ENCODE results near the gene CACNA1B.

CACNA1B gene

DNA sequence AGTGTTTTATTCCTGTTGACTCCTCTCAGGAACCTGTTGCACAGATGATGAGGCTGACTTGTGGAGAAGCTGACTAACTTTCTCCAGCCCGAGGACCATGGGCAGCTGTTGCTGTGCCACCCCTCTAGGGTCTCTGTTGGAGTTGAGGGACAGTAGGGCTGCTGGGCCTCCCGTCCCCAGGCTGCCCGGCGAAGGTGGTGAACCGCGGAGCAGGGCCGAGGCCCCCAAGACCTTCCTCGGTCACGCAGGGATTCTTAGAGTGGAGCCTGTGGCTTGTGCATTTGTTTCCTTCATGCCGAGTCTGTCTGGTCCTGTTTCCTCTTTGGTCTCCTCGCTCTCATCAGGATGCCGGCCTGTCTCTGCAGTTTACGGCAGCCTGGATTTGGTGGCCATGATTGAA lies 40.2 kb downstream of the CACNA1B start:
- H3K36me3 ChIP-seq (ENCODE audit: control insufficient read depth, low read depth, low read length) = no peaks in the 10 kb centered on the region
- H3K4me3 ChIP-seq (ENCODE audit: low read length) = no peak overlapping the region
- H3K27me3 ChIP-seq (ENCODE audit: control insufficient read depth, insufficient read depth, low read length) = no peaks in the 10 kb centered on the region
- H3K27ac ChIP-seq (ENCODE audit: low read length) = no peak overlapping the region
- H3K4me1 ChIP-seq (ENCODE audit: control insufficient read depth, low read depth, low read length) = no peaks in the 10 kb centered on the region
- H3K9me3 ChIP-seq (ENCODE audit: control insufficient read depth, low read depth, low read length) = no peaks in the 10 kb centered on the region
- H3K9ac ChIP-seq (ENCODE audit: low read length) = no peak overlapping the region

DNA sequence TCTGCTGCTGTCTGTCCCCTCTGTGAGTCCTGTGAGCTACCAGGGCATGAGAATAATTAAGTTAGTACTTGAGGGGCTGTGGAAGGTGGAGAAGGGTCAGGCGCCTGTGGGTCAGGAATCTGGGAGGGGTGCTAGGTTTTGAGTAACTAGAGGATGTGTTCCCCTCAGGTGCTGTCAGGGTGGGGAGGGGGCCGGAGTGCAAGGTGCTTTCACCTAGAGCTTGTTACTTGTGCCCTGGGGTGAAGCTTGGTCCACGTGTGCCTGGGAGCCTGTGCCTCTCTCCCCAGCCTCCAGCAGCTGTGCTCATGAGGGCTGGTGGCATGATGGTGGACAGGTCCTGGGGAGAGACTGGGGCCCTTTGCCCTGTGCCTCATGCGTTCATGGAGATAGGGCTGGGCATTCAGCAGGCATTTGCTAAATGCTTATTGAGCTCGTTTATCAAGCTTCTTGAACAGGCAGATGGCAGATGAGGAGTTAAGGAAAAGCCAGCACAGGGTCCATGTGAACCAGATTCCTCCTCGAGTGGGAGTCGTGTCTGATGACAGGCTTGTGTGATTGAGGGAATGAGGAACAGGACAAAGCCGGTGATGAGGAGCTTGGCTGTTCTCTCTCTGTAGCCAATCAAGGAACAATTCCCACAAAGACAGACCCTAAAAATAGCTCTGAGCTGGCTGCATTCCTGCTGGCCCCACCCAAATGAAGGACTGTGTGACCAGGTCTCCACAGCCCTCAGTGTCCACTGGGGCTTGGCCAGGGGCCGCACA lies 40.9 kb downstream of the CACNA1B start:
- H3K4me1 ChIP-seq (ENCODE audit: control insufficient read depth, low read depth, low read length) = no peaks in the 10 kb centered on the region
- no peak overlapping the region for H3K9ac ChIP-seq (ENCODE audit: low read length)
- no peaks in the 10 kb centered on the region for H3K9me3 ChIP-seq (ENCODE audit: control insufficient read depth, low read depth, low read length)
- H3K27ac ChIP-seq (ENCODE audit: low read length) = no peak overlapping the region
- H3K27me3 ChIP-seq (ENCODE audit: control insufficient read depth, insufficient read depth, low read length) = no peaks in the 10 kb centered on the region
- H3K4me3 ChIP-seq (ENCODE audit: low read length) = no peak overlapping the region
- H3K36me3 ChIP-seq (ENCODE audit: control insufficient read depth, low read depth, low read length) = no peaks in the 10 kb centered on the region

DNA sequence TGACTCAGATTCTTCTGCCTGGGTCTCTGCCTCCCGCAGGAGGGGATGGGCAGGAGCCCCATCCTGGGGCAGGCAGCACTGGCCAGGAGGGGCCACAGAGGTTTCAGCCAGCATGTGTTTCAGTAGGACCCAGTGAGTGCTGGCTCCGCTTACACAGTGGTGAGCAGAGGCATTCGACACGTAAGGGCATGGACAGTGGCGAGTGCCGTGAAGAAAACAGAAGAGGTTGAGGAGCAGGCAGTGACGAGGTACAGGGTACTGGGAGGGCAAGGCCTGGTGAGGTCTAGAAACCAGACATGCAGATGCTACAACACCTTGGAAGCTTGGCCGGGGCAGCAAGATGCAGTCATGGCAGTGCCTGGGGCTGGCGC lies 41.5 kb downstream of the CACNA1B start:
- H3K27ac ChIP-seq (ENCODE audit: low read length) = no peak overlapping the region
- H3K9ac ChIP-seq (ENCODE audit: low read length) = no peak overlapping the region
- no peaks in the 10 kb centered on the region for H3K27me3 ChIP-seq (ENCODE audit: control insufficient read depth, insufficient read depth, low read length)
- no peak overlapping the region for H3K4me3 ChIP-seq (ENCODE audit: low read length)
- H3K9me3 ChIP-seq (ENCODE audit: control insufficient read depth, low read depth, low read length) = no peaks in the 10 kb centered on the region
- no peaks in the 10 kb centered on the region for H3K36me3 ChIP-seq (ENCODE audit: control insufficient read depth, low read depth, low read length)
- no peaks in the 10 kb centered on the region for H3K4me1 ChIP-seq (ENCODE audit: control insufficient read depth, low read depth, low read length)

DNA sequence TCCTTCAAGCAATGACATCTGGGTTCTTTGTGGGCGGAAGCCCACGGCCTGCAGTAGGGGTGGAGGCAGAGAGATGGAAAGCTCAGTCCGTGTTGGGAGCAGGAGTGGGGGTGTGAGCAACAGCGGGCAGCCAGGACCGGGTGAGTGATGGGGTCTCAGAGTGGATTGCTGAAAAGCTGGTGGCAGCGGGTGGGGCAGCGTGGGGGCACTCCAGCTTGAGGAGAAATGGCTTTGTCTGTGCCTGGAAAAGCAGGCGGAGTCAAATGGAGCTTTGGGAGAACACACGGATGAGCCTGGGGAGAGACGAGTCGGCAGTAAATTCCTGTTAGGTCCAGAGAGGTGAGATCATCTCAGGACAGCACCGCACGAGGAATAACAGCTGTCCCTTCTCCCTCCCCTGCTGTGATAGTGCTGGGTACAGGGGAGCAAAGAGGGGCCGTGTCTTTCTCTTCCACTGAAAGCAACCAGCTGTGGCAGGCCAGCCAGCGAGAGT lies 42.1 kb downstream of the CACNA1B start:
- H3K9ac ChIP-seq (ENCODE audit: low read length) = no peak overlapping the region
- no peak overlapping the region for H3K4me3 ChIP-seq (ENCODE audit: low read length)
- H3K27ac ChIP-seq (ENCODE audit: low read length) = no peak overlapping the region
- H3K36me3 ChIP-seq (ENCODE audit: control insufficient read depth, low read depth, low read length) = no peaks in the 10 kb centered on the region
- no peaks in the 10 kb centered on the region for H3K27me3 ChIP-seq (ENCODE audit: control insufficient read depth, insufficient read depth, low read length)
- H3K9me3 ChIP-seq (ENCODE audit: control insufficient read depth, low read depth, low read length) = no peaks in the 10 kb centered on the region
- no peaks in the 10 kb centered on the region for H3K4me1 ChIP-seq (ENCODE audit: control insufficient read depth, low read depth, low read length)

DNA sequence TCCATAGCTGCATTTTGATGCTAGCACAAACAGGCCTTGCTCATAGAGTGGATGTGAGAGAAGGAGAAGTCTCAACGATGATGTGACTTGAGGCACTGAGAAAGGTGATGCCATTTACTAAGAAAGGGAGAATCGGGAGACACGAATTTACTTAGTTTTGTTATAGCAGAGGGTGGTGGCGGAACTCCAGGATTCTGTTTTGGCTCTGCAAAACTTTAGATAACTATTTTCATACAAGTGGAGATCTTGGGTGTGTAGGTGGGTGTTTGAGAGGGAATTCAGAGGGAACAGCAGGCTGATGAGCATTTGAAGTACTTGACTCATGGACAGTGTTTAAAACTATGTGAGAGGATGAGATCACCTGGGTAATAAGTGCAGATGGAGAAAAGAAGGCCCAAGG lies 43.2 kb downstream of the CACNA1B start:
- H3K9me3 ChIP-seq (ENCODE audit: control insufficient read depth, low read depth, low read length) = no peaks in the 10 kb centered on the region
- no peaks in the 10 kb centered on the region for H3K4me1 ChIP-seq (ENCODE audit: control insufficient read depth, low read depth, low read length)
- no peaks in the 10 kb centered on the region for H3K27me3 ChIP-seq (ENCODE audit: control insufficient read depth, insufficient read depth, low read length)
- no peak overlapping the region for H3K4me3 ChIP-seq (ENCODE audit: low read length)
- H3K36me3 ChIP-seq (ENCODE audit: control insufficient read depth, low read depth, low read length) = no peaks in the 10 kb centered on the region
- no peak overlapping the region for H3K9ac ChIP-seq (ENCODE audit: low read length)
- H3K27ac ChIP-seq (ENCODE audit: low read length) = no peak overlapping the region

DNA sequence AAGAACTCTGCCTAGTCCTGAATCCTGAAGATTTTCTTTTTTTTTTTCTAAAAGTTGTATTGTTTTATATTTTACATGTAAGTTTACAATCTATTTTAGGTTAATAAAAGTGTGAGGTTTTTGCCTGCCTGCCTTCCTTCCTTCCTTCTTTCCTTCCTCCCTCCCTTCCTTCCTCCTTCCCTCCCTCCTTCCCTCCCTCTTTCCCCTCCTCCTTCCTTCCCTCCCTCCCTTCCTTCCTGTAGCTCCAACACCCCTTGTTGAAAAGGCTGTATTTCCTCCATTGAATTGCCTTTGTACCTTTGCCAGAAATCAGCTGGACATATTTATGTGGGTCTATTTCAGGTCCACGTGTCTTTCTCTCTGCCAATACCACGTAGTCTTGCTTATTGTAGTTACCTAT lies 46.6 kb downstream of the CACNA1B start:
- H3K9ac ChIP-seq (ENCODE audit: low read length) = no peak overlapping the region
- no peak overlapping the region for H3K4me3 ChIP-seq (ENCODE audit: low read length)
- H3K36me3 ChIP-seq (ENCODE audit: control insufficient read depth, low read depth, low read length) = no peaks in the 10 kb centered on the region
- H3K27ac ChIP-seq (ENCODE audit: low read length) = no peak overlapping the region
- H3K27me3 ChIP-seq (ENCODE audit: control insufficient read depth, insufficient read depth, low read length) = no peaks in the 10 kb centered on the region
- no peaks in the 10 kb centered on the region for H3K9me3 ChIP-seq (ENCODE audit: control insufficient read depth, low read depth, low read length)
- H3K4me1 ChIP-seq (ENCODE audit: control insufficient read depth, low read depth, low read length) = no peaks in the 10 kb centered on the region

DNA sequence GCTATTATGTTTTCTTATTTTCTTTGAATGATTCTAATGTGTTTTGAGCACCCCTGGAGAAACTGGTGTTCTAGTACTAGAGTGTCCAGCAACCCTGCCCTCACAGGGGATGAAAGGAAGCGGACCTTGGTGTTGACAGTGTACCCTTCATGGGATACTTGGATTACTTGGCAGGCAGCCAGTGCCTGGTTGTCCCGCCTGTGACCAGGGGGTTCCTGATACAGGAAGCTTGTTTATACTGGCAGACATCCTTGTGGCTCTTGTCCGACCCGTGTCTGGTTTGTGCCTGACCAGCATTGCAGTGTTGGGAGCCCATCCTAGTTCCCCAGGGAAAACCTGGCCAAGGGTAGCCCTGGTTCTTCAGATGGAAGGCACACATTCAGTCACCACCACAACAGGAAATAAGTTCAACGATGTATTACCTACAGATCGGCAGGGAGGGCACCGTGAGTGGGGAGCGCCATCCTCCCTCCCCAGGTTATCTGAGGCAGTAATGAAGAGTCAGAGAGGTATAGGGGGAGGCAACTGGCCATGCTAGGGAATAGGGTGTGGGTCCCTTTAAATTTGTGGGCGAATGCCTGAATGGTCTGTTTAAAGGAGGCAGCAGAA lies 47.3 kb downstream of the CACNA1B start:
- H3K9ac ChIP-seq (ENCODE audit: low read length) = no peak overlapping the region
- no peaks in the 10 kb centered on the region for H3K36me3 ChIP-seq (ENCODE audit: control insufficient read depth, low read depth, low read length)
- no peaks in the 10 kb centered on the region for H3K4me1 ChIP-seq (ENCODE audit: control insufficient read depth, low read depth, low read length)
- H3K27me3 ChIP-seq (ENCODE audit: control insufficient read depth, insufficient read depth, low read length) = no peaks in the 10 kb centered on the region
- H3K9me3 ChIP-seq (ENCODE audit: control insufficient read depth, low read depth, low read length) = no peaks in the 10 kb centered on the region
- H3K27ac ChIP-seq (ENCODE audit: low read length) = no peak overlapping the region
- no peak overlapping the region for H3K4me3 ChIP-seq (ENCODE audit: low read length)

DNA sequence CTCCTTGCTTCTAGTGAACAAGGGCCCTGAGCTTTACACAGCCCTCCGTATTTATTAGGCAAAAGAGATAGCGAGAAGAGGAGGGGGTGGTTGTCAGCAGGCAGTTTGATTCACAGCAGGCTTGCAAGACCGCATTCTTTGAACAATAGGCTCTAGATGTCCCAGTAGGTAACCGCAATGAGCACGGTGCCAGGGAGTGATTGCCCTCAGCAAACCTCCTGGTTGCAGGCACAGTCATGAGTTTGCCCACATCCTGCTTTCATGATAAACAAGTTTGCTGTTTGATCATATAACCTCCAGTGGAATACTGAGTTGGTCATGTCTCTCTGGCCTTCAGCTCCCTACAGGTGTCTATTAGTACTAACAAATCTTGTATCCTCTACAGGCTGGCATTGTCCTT lies 66.1 kb downstream of the CACNA1B start:
- Histone ChIP-seq H3K4me1 (ENCODE audit: control insufficient read depth, low read depth, low read length) (no peaks in the 10 kb centered on the region), H3K4me3 (ENCODE audit: low read length) (no peak overlapping the region), H3K9ac (ENCODE audit: low read length) (no peak overlapping the region), H3K9me3 (ENCODE audit: control insufficient read depth, low read depth, low read length) (peaks cover 53% of the 10 kb centered on the region), H3K27me3 (ENCODE audit: control insufficient read depth, insufficient read depth, low read length) (no peaks in the 10 kb centered on the region), H3K36me3 (ENCODE audit: control insufficient read depth, low read depth, low read length) (no peaks in the 10 kb centered on the region), H3K27ac (ENCODE audit: low read length) (no peak overlapping the region)

DNA sequence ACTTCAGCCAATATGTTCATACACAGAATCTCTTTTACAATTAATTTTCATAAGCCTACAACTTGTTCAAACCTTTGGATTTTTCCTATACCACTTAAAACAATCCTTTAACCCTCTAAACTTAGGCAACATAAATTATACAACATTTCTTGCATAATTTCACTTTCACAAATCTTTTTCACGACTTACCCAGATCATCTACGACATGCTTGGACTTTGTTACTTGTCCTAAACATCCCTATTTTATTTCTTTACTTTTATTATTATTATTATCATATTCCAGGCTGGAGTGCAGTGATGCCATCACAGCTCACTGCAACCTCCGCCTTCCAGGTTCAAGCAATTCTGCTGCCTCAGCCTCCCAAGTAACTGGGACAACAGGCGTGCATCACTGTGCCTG lies 68.0 kb downstream of the CACNA1B start:
- no peak overlapping the region for H3K9ac ChIP-seq (ENCODE audit: low read length)
- peaks cover 48% of the 10 kb centered on the region for H3K9me3 ChIP-seq (ENCODE audit: control insufficient read depth, low read depth, low read length)
- H3K27me3 ChIP-seq (ENCODE audit: control insufficient read depth, insufficient read depth, low read length) = no peaks in the 10 kb centered on the region
- no peaks in the 10 kb centered on the region for H3K36me3 ChIP-seq (ENCODE audit: control insufficient read depth, low read depth, low read length)
- no peak overlapping the region for H3K27ac ChIP-seq (ENCODE audit: low read length)
- no peaks in the 10 kb centered on the region for H3K4me1 ChIP-seq (ENCODE audit: control insufficient read depth, low read depth, low read length)
- H3K4me3 ChIP-seq (ENCODE audit: low read length) = no peak overlapping the region

DNA sequence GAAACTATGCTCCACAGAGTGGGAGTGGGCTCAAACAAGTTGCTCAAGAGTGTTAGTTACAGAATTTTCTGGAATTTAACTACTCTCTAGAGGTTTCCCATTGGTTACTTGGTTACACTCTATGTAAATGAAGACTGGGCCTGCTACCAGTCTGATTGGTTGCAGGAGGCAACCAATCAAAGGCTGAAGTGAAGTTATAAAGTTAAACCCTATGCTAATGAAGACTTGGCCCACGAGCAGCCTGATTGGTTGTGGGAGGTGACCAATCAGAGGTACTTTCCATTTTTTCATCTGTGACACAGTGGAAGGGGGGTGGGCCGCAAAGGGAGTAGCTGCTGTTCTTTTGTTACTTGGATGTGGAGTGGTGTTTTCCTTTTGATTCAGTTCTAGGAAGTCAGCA lies 69.4 kb downstream of the CACNA1B start:
- no peak overlapping the region for H3K4me3 ChIP-seq (ENCODE audit: low read length)
- H3K36me3 ChIP-seq (ENCODE audit: control insufficient read depth, low read depth, low read length) = no peaks in the 10 kb centered on the region
- peaks cover 43% of the 10 kb centered on the region for H3K9me3 ChIP-seq (ENCODE audit: control insufficient read depth, low read depth, low read length)
- no peaks in the 10 kb centered on the region for H3K27me3 ChIP-seq (ENCODE audit: control insufficient read depth, insufficient read depth, low read length)
- H3K4me1 ChIP-seq (ENCODE audit: control insufficient read depth, low read depth, low read length) = no peaks in the 10 kb centered on the region
- no peak overlapping the region for H3K9ac ChIP-seq (ENCODE audit: low read length)
- H3K27ac ChIP-seq (ENCODE audit: low read length) = no peak overlapping the region

DNA sequence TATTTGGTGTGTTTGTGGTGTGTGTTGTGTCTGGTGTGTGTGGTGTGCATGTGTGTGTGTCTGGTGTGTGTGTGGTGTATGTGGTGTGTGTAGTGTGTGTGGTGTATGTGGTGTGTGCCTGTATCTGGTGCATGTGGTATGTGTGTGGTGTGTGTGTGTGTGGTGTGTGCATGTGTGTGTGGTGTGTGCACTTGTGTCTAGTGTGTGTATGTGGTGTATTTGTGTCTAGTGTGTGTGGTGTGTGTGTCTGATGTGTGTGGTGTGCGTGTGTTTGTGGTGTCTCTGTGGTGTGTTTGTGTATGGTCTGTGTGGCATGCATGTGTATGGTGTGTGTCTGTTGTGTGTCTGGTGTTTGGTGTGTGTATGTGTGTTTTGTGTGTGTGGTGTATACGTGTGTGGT lies 71.1 kb downstream of the CACNA1B start:
- no peaks in the 10 kb centered on the region for H3K36me3 ChIP-seq (ENCODE audit: control insufficient read depth, low read depth, low read length)
- no peaks in the 10 kb centered on the region for H3K27me3 ChIP-seq (ENCODE audit: control insufficient read depth, insufficient read depth, low read length)
- H3K9me3 ChIP-seq (ENCODE audit: control insufficient read depth, low read depth, low read length) = peaks cover 37% of the 10 kb centered on the region
- no peak overlapping the region for H3K9ac ChIP-seq (ENCODE audit: low read length)
- H3K27ac ChIP-seq (ENCODE audit: low read length) = no peak overlapping the region
- H3K4me3 ChIP-seq (ENCODE audit: low read length) = no peak overlapping the region
- no peaks in the 10 kb centered on the region for H3K4me1 ChIP-seq (ENCODE audit: control insufficient read depth, low read depth, low read length)

DNA sequence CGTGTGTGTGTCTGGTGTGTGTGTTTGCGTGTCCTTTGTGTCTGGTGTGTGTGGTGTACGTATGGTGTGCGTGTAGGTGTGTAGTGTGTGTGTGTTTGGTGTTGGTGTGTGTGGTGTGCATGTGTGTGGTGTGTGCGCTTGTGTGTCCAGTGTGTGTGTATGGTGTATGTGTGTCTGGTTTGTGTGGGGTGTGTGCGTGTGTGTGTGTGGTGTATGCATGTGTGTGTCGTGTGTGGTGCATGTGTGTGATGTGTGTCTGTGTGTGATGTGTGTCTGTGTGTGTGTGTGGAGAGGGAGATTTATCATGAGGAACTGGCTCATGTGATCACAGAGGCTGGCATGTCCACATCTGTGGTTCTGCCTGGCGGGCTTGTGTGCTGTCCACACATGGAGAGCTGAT lies 71.7 kb downstream of the CACNA1B start:
- Histone ChIP-seq H3K36me3 (ENCODE audit: control insufficient read depth, low read depth, low read length) (no peaks in the 10 kb centered on the region), H3K4me1 (ENCODE audit: control insufficient read depth, low read depth, low read length) (no peaks in the 10 kb centered on the region), H3K9me3 (ENCODE audit: control insufficient read depth, low read depth, low read length) (peaks cover 31% of the 10 kb centered on the region), H3K4me3 (ENCODE audit: low read length) (no peak overlapping the region), H3K27me3 (ENCODE audit: control insufficient read depth, insufficient read depth, low read length) (no peaks in the 10 kb centered on the region), H3K9ac (ENCODE audit: low read length) (no peak overlapping the region), H3K27ac (ENCODE audit: low read length) (no peak overlapping the region)
